Ectodermal cell (in vitro differentiated cells): ENCODE data around the gene GNG14.
"Not testable (repeated sequence)": the region's sequence is repeated elsewhere in the genome, so short reads cannot be mapped to it uniquely, and the experiment has no call there.

Source experiments
- H3K27ac ChIP-seq: 2 replicates; pipeline ENCODE4 v1.7.0; 2013; ENCODE audit warnings: mild to moderate bottlenecking, low read depth, low read length; ENCODE audit not compliant: insufficient read depth, poor library complexity, severe bottlenecking
- H3K27me3 ChIP-seq: 2 replicates; pipeline ENCODE4 v1.7.0; 2013; ENCODE audit warnings: mild to moderate bottlenecking, low read length; ENCODE audit not compliant: insufficient read depth, control insufficient read depth, poor library complexity, severe bottlenecking
- H3K36me3 ChIP-seq: one replicate; pipeline ENCODE4 v1.7.0; 2013; ENCODE audit warnings: low read length; ENCODE audit not compliant: control insufficient read depth, insufficient read depth
- H3K4me1 ChIP-seq: one replicate; pipeline ENCODE4 v1.7.0; 2013; ENCODE audit warnings: low read length; ENCODE audit not compliant: control insufficient read depth, insufficient read depth
- H3K4me3 ChIP-seq: 2 replicates; pipeline ENCODE4 v1.7.0; 2013; ENCODE audit warnings: low read depth, low read length, control low read depth; ENCODE audit not compliant: insufficient read depth
- H3K9me3 ChIP-seq: 2 replicates; pipeline ENCODE4 v1.7.0; 2013; ENCODE audit warnings: mild to moderate bottlenecking, low read length, moderate library complexity; ENCODE audit not compliant: control insufficient read depth
- WGBS, 2 experiments: methylation state at CpG; one replicate each; pipeline ENCODE4 v1.1.7; 2013; ENCODE audit warnings: missing lambda C conversion rate in 2 of 2; 5-methylcytosine and 5-hydroxymethylcytosine counted together

Gene GNG14

GRCh38 chr19:12676384-12676792, 11.4 kb upstream of the GNG14 start:
- H3K27me3 ChIP-seq = no peaks in the 10 kb centered on the region
- no peak overlapping the region for H3K4me3 ChIP-seq
- peaks cover 44% of the 10 kb centered on the region for H3K36me3 ChIP-seq
- H3K27ac ChIP-seq = no peak overlapping the region
- no peaks in the 10 kb centered on the region for H3K9me3 ChIP-seq
- no peaks in the 10 kb centered on the region for H3K4me1 ChIP-seq
- 28 to 38% methylated on average over 4 of the region's 4 CpGs for WGBS, 2 experiments

GRCh38 chr19:12676928-12677327, 10.9 kb upstream of the GNG14 start:
- no peaks in the 10 kb centered on the region for H3K4me1 ChIP-seq
- H3K9me3 ChIP-seq = no peaks in the 10 kb centered on the region
- no peak overlapping the region for H3K4me3 ChIP-seq
- H3K36me3 ChIP-seq = peaks cover 44% of the 10 kb centered on the region
- 96% methylated on average over 12 of the region's 12 CpGs for WGBS, 2 experiments
- H3K27me3 ChIP-seq = no peaks in the 10 kb centered on the region
- H3K27ac ChIP-seq = no peak overlapping the region

- not testable (repeated sequence) for H3K27ac ChIP-seq, H3K9me3 ChIP-seq, H3K27me3 ChIP-seq, H3K4me3 ChIP-seq, H3K4me1 ChIP-seq
- peaks cover 44% of the 10 kb centered on the region for H3K36me3 ChIP-seq
- 90 to 94% methylated on average over 5 of the region's 5 CpGs for WGBS, 2 experiments
Measured at GRCh38 chr19:12678039-12678438, 9.8 kb upstream of the GNG14 start.

GRCh38 chr19:12680034-12680433, 7.8 kb upstream of the GNG14 start:
- no peaks in the 10 kb centered on the region for H3K27me3 ChIP-seq
- peaks cover 41% of the 10 kb centered on the region for H3K36me3 ChIP-seq
- H3K27ac ChIP-seq = no peak overlapping the region
- no peaks in the 10 kb centered on the region for H3K4me1 ChIP-seq
- no peaks in the 10 kb centered on the region for H3K9me3 ChIP-seq
- WGBS, 2 experiments = 97 to 99% methylated on average over 9 of the region's 9 CpGs
- no peak overlapping the region for H3K4me3 ChIP-seq

- peak within 1 kb of the TSS; percentile 95 for H3K4me3 ChIP-seq
- H3K27ac ChIP-seq = peak within 1 kb of the TSS; percentile 98
- no peaks in the 10 kb centered on the region for H3K27me3 ChIP-seq
- peaks cover 28% of the 10 kb centered on the region for H3K36me3 ChIP-seq
- WGBS, 2 experiments = 0% methylated on average over 68 of the region's 68 CpGs
- no peaks in the 10 kb centered on the region for H3K9me3 ChIP-seq
- H3K4me1 ChIP-seq = no peaks in the 10 kb centered on the region
Measured at GRCh38 chr19:12681074-12681987, 6.5 kb upstream of the GNG14 start, which contains the start of gene DHPS. Gene DHPS (minus strand): TSS chr19:12681880. CDS start chr19:12681766, 114 bp downstream.

- Histone ChIP-seq H3K9me3 (no peaks in the 10 kb centered on the region), H3K4me3 (no peak overlapping the region), H3K27ac (no peak overlapping the region), H3K4me1 (no peaks in the 10 kb centered on the region), H3K27me3 (no peaks in the 10 kb centered on the region), H3K36me3 (no peaks in the 10 kb centered on the region)
- 90 to 91% methylated on average over 3 of the region's 3 CpGs for WGBS, 2 experiments
Measured at GRCh38 chr19:12685831-12686230, 2.0 kb upstream of the GNG14 start.

GRCh38 chr19:12689012-12689411, 1.2 kb downstream of the GNG14 start:
- no peaks in the 10 kb centered on the region for H3K9me3 ChIP-seq
- H3K27ac ChIP-seq = no peak overlapping the region
- H3K4me3 ChIP-seq = no peak overlapping the region
- H3K27me3 ChIP-seq = no peaks in the 10 kb centered on the region
- no peaks in the 10 kb centered on the region for H3K36me3 ChIP-seq
- H3K4me1 ChIP-seq = no peaks in the 10 kb centered on the region
- WGBS, 2 experiments = 94 to 95% methylated on average over 12 of the region's 12 CpGs

- H3K27me3 ChIP-seq = no peaks in the 10 kb centered on the region
- no peaks in the 10 kb centered on the region for H3K4me1 ChIP-seq
- no peak overlapping the region for H3K4me3 ChIP-seq
- no peak overlapping the region for H3K27ac ChIP-seq
- no peaks in the 10 kb centered on the region for H3K9me3 ChIP-seq
- H3K36me3 ChIP-seq = no peaks in the 10 kb centered on the region
- WGBS, 2 experiments = 93% methylated on average over 26 of the region's 26 CpGs
Measured at GRCh38 chr19:12689581-12690216, 1.9 kb downstream of the GNG14 start.

- Histone ChIP-seq H3K9me3 (no peaks in the 10 kb centered on the region), H3K4me1 (no peaks in the 10 kb centered on the region), H3K4me3 (no peak overlapping the region), H3K27me3 (no peaks in the 10 kb centered on the region), H3K27ac (no peak overlapping the region), H3K36me3 (no peaks in the 10 kb centered on the region)
- WGBS, 2 experiments = 91 to 92% methylated on average over 5 of the region's 5 CpGs
Measured at GRCh38 chr19:12692960-12693359, 5.2 kb downstream of the GNG14 start.

GRCh38 chr19:12694641-12695040, 6.8 kb downstream of the GNG14 start:
- WGBS, 2 experiments = 94 to 97% methylated on average over 16 of the region's 16 CpGs
- Histone ChIP-seq H3K4me1 (no peaks in the 10 kb centered on the region), H3K9me3 (no peaks in the 10 kb centered on the region), H3K27me3 (no peaks in the 10 kb centered on the region), H3K27ac (no peak overlapping the region), H3K4me3 (no peak overlapping the region), H3K36me3 (no peaks in the 10 kb centered on the region)
